Retinal pigment epithelial cell (primary cell): Measurements from ENCODE around the gene GP1BA.

ENCODE experiments used
- DNase-seq: peaks from one replicate; pipeline ENCODE4 v3.0.0-alpha.2; 2010; ENCODE audit warnings: low read depth
- H3K4me3 ChIP-seq: 2 replicates; pipeline ENCODE4 v1.5.1; 2011; ENCODE audit warnings: mild to moderate bottlenecking, low read length, control low read depth, moderate library complexity
- TF ChIP-seq, protein P1 (sequence below): conservative IDR thresholded peaks from 2 replicates; pipeline ENCODE4 v1.5.1; 2011; ENCODE audit warnings: low read depth, low read length, control low read depth, inconsistent platforms

GP1BA gene

DNA sequence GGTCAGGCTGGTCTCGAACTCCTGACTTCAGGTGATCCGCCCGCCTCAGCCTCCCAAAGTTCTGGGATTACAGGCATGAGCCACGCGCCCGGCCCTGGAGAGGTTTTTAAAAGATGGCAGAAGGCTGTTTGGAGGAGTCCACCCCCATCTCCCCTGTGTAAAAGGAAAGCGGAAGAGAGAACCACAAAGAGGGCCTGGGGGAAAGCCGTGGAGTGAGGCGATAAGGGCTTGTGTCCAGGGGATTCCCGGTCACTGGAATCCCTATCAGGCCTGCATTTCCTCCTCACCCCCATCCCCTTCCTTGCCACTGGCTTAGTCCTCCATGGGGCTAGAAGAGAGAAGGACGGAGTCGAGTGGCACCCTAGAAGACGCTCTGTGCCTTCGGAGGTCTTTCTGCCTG is at the start of gene GP1BA:
Gene GP1BA, plus strand, starts transcription at position 315 of the 400 bp plus-strand sequence. CDS start 328 bp downstream, outside the sequence.
- no peak for DNase-seq
- no peak within 1 kb of the TSS for H3K4me3 ChIP-seq
- TF ChIP-seq, protein P1, sequence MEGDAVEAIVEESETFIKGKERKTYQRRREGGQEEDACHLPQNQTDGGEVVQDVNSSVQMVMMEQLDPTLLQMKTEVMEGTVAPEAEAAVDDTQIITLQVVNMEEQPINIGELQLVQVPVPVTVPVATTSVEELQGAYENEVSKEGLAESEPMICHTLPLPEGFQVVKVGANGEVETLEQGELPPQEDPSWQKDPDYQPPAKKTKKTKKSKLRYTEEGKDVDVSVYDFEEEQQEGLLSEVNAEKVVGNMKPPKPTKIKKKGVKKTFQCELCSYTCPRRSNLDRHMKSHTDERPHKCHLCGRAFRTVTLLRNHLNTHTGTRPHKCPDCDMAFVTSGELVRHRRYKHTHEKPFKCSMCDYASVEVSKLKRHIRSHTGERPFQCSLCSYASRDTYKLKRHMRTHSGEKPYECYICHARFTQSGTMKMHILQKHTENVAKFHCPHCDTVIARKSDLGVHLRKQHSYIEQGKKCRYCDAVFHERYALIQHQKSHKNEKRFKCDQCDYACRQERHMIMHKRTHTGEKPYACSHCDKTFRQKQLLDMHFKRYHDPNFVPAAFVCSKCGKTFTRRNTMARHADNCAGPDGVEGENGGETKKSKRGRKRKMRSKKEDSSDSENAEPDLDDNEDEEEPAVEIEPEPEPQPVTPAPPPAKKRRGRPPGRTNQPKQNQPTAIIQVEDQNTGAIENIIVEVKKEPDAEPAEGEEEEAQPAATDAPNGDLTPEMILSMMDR, result no peak

DNA sequence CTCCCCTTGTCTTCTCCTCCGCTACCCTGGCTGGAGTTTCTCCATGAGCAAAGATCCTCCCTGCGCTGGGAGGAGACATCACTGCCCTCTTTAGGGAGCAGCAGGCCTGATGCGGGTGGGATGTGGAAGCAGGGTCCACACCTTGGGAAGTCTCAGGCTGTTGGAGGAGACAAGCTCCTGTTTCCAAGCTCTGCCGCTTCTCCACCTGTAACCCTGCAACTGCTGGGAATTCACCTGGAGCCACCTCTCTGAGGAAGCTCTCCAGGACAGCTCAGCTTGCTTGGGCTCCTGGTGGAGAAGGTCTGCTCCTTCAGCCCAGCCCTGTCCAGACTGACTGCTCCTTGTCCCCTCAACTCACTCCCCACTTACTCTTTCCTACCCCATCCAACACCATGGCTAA is 47.6 kb upstream of the GP1BA start:
- DNase-seq, result no peak
- H3K4me3 ChIP-seq, result no peak overlapping the region
- TF ChIP-seq, protein P1, result no peak

DNA sequence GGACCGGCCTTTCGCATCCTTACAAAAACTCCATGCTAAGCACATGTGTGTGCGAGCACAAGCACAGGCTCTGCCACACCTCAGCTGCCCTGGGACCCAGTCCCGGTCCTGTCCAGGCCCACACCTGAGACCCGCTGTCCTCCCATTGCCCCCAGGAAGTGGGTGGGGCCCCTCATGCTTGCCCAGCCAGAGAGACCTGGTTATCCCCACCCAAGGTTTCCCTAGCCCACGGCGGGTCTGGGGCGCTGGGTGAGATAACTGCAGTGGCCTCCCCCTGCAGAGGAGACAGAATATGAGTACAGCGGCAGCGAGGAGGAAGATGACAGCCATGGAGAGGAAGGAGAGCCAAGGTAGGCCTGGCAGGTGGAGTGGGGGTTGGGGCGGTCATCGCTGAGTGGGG is 45.2 kb upstream of the GP1BA start:
- H3K4me3 ChIP-seq, result no peak overlapping the region
- DNase-seq, result no peak
- TF ChIP-seq, protein P1, result no peak

DNA sequence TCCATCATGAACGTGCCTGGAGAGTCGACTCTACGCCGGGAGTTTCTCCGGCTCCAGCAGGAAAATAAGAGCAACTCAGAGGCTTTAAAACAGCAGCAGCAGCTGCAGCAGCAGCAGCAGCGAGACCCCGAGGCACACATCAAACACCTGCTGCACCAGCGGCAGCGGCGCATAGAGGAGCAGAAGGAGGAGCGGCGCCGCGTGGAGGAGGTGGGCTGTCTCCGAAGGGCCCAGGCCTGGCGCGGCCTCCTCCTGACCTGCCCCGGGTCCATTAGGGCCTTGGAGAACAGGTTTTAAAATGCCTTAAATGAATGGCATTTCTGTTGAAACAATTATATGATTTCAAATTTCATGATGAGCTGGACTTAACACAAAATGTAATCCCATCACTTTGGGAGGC is 44.5 kb upstream of the GP1BA start:
- DNase-seq, result no peak
- TF ChIP-seq, protein P1, result no peak
- no peak overlapping the region for H3K4me3 ChIP-seq

DNA sequence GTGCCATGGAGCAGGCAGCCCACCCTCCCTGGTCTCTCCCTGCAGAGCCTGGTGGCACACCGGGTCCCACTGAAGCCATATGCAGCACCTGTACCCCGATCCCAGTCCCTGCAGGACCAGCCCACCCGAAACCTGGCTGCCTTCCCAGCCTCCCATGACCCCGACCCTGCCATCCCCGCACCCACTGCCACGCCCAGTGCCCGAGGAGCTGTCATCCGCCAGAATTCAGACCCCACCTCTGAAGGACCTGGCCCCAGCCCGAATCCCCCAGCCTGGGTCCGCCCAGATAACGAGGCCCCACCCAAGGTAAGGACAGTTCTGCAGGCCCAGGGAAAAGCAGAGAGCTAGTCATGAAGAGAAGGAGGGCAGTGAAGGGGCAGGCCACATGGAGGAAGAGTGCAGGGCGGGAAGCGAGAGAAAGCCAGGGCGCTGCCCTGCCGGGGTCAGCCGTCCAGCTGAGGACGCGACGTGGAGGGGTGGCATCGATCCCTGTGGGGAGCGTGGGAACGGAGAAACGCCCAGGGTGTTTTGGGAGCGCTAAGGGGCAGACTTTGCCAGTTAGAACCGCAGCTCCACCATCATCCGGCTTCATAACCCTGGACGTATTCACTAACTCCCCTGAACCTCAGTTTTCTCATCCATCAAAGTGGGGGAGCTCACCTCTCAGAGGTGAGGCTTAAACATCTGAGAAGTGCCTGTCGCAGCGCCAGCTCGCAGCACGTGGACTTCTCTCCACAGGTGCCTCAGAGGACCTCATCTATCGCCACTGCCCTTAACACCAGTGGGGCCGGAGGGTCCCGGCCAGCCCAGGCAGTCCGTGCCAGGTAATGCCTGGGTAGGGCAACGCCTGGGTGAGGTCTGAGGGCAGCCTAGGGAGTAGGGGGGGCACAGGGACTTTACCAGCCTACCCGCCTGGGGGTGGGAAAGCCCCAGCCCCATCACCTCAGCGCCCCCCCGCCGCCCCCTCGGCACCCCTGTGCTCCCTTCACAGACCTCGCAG is 40.4 kb upstream of the GP1BA start:
- DNase-seq, result no peak
- TF ChIP-seq, protein P1, result no peak
- H3K4me3 ChIP-seq, result no peak overlapping the region

DNA sequence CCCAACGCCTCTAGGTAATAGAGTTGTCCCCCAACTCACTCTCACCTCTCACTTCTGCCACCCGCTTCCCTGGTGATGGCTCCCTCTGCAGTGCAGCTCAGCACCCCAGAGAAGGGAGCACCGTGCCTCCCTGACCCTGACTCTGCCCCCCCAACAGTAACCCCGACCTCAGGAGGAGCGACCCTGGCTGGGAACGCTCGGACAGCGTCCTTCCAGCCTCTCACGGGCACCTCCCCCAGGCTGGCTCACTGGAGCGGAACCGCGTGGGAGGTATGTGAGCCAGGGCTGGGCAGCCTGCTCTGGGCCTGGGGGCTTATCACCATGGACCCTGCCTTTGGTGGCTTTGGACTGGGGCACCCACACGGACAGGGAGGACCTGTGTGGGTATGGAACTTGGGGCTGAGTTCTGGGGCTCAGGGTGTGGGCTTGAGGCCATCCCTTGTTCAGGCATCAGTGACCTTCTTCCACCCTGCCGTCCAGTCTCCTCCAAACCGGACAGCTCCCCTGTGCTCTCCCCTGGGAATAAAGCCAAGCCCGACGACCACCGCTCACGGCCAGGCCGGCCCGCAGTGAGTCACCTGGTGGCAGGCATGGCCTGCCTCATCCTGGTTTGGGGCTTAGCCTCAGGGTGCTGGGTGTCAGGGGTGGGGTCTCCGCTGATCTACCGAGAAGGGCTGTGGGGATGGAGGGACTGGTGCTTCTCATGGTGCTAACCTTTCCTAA is 39.4 kb upstream of the GP1BA start:
- H3K4me3 ChIP-seq, result no peak overlapping the region
- TF ChIP-seq, protein P1, result no peak
- DNase-seq, result no peak
